IMR-90 (cell line): ENCODE data around the gene NR1D1. TPM values are rescaled to one million over a fixed set of nuclear protein-coding genes. Genes with fewer than 3 reads are reported as not detected.
A peak's percentile ranks its signal among the peaks of the same experiment; 100 is the strongest.

Experiments used
- ATAC-seq: fragments of 200-7000 bp; cut with Tn5 transposase; 2 replicates; pipeline ENCODE4 v1.9.1; 2020; ENCODE audit warnings: low read depth, mild to moderate bottlenecking, moderate library complexity
- BruUV-seq: library from RNA; stranded (reverse); fragments of 400-500 nt; replicated peaks from 2 replicates; lab custom pipeline; 2021; lab: Mats Ljungman, UMichigan
- CTCF ChIA-PET: fragments of 300-600 bp; formaldehyde crosslinking; extraction: SDS; loops from one replicate; lab custom pipeline; 2021; ENCODE audit warnings: antibody characterized with exemption; lab: Yijun Ruan, JAX
- POLR2A ChIA-PET: fragments of 300-600 bp; sonication (Branson Sonifier 250); formaldehyde crosslinking; loops from one replicate; lab custom pipeline; 2022; ENCODE audit warnings: antibody characterized with exemption; ENCODE audit not compliant: unreplicated experiment; lab: Charles Lee
- DNase-seq: peaks from one replicate; pipeline ENCODE4 v3.0.0; 2013
- H2AFZ ChIP-seq: replicated peaks from 2 replicates; pipeline ENCODE3; 2013; ENCODE audit warnings: low read length, mild to moderate bottlenecking; ENCODE audit not compliant: poor library complexity
- H2AK5ac ChIP-seq: 2 replicates; pipeline ENCODE4 v1.6.1; 2013; ENCODE audit warnings: low read depth, low read length, inconsistent platforms
- H2AK9ac ChIP-seq: replicated peaks from 2 replicates; pipeline ENCODE3; 2013; ENCODE audit warnings: mild to moderate bottlenecking, low read depth, low read length, moderate library complexity; ENCODE audit not compliant: poor library complexity
- H2BK120ac ChIP-seq: 2 replicates; pipeline ENCODE4 v1.6.1; 2013; ENCODE audit warnings: low read depth, low read length, inconsistent platforms
- H2BK15ac ChIP-seq: 3 replicates; pipeline ENCODE4 v1.6.1; 2013; ENCODE audit warnings: low read depth, low read length, inconsistent platforms
- H2BK20ac ChIP-seq: 2 replicates; pipeline ENCODE4 v1.6.1; 2013; ENCODE audit warnings: low read depth, mild to moderate bottlenecking, inconsistent platforms, low read length, moderate library complexity
- H2BK5ac ChIP-seq: 2 replicates; pipeline ENCODE4 v1.6.1; 2013; ENCODE audit warnings: mild to moderate bottlenecking, low read depth, low read length, inconsistent platforms; ENCODE audit not compliant: poor library complexity, severe bottlenecking
- H3K14ac ChIP-seq: replicated peaks from 2 replicates; pipeline ENCODE4 v1.6.1; 2013; ENCODE audit warnings: low read depth, low read length, inconsistent platforms
- H3K18ac ChIP-seq: 2 replicates; pipeline ENCODE4 v1.6.1; 2013; ENCODE audit warnings: low read depth, low read length, control low read depth
- H3K23ac ChIP-seq: 2 replicates; pipeline ENCODE4 v1.6.1; 2013; ENCODE audit warnings: low read depth, low read length, inconsistent platforms
- H3K27ac ChIP-seq: 2 replicates; pipeline ENCODE4 v1.5.1; 2013; ENCODE audit warnings: mild to moderate bottlenecking, control low read depth, low read length; ENCODE audit not compliant: insufficient read depth
- H3K27me3 ChIP-seq: 2 replicates; pipeline ENCODE4 v1.6.1; 2013; ENCODE audit warnings: low read length; ENCODE audit not compliant: control insufficient read depth, insufficient read depth
- H3K36me3 ChIP-seq: 2 replicates; pipeline ENCODE4 v1.6.1; 2013; ENCODE audit warnings: low read length, mixed read lengths; ENCODE audit not compliant: control insufficient read depth, insufficient read depth
- H3K4ac ChIP-seq: 2 replicates; pipeline ENCODE4 v1.6.1; 2013; ENCODE audit warnings: low read depth, low read length, inconsistent platforms
- H3K4me1 ChIP-seq: 2 replicates; pipeline ENCODE4 v1.6.1; 2013; ENCODE audit warnings: low read length, mixed read lengths; ENCODE audit not compliant: control insufficient read depth, insufficient read depth
- H3K4me2 ChIP-seq: 2 replicates; pipeline ENCODE4 v1.6.1; 2013; ENCODE audit warnings: low read depth, mild to moderate bottlenecking, control low read depth, low read length, moderate library complexity
- H3K4me3 ChIP-seq: 2 replicates; pipeline ENCODE4 v1.5.1; 2013; ENCODE audit warnings: low read depth, mild to moderate bottlenecking, control low read depth, low read length, moderate library complexity; ENCODE audit not compliant: insufficient read depth
- H3K56ac ChIP-seq: 2 replicates; pipeline ENCODE4 v1.6.1; 2013; ENCODE audit warnings: low read length, inconsistent platforms; ENCODE audit not compliant: insufficient read depth; ENCODE audit errors: extremely low read depth
- H3K79me1 ChIP-seq, 2 experiments: 2 replicates each; pipeline ENCODE4 v1.6.1; 2013; ENCODE audit warnings: low read length in 2 of 2, inconsistent platforms in 1 of 2, low read depth in 1 of 2
- H3K9ac ChIP-seq: 2 replicates; pipeline ENCODE4 v1.6.1; 2013; ENCODE audit warnings: low read depth, low read length, control low read depth
- H3K9me1 ChIP-seq: 2 replicates; pipeline ENCODE4 v1.6.1; 2013; ENCODE audit warnings: low read length, inconsistent platforms; ENCODE audit not compliant: insufficient read depth
- H3K9me3 ChIP-seq: 2 replicates; pipeline ENCODE4 v1.6.1; 2013; ENCODE audit warnings: low read length; ENCODE audit not compliant: control insufficient read depth, insufficient read depth
- H4K20me1 ChIP-seq: 2 replicates; pipeline ENCODE4 v1.6.1; 2013; ENCODE audit warnings: low read length, inconsistent platforms; ENCODE audit not compliant: insufficient read depth
- H4K5ac ChIP-seq: 2 replicates; pipeline ENCODE4 v1.6.1; 2013; ENCODE audit warnings: mild to moderate bottlenecking, low read depth, low read length, control low read depth
- H4K8ac ChIP-seq, 2 experiments: 2 replicates each; pipeline ENCODE4 v1.6.1; 2013; ENCODE audit warnings: low read depth in 2 of 2, low read length in 2 of 2, control low read depth in 1 of 2, inconsistent platforms in 1 of 2
- H4K91ac ChIP-seq: 2 replicates; pipeline ENCODE4 v1.6.1; 2013; ENCODE audit warnings: low read depth, low read length, inconsistent platforms; ENCODE audit not compliant: insufficient read depth
- BHLHE40 ChIP-seq: fragments of 150-350 bp; IDR thresholded peaks from 2 replicates; pipeline ENCODE4 v1.6.1; 2016; ENCODE audit warnings: mild to moderate bottlenecking, low read depth, low read length
- CEBPB ChIP-seq: IDR thresholded peaks from 2 replicates; pipeline ENCODE4 v1.6.1; 2012; ENCODE audit warnings: low read depth, low read length, improper control_type of control experiment
- CHD1 ChIP-seq: IDR thresholded peaks from 2 replicates; pipeline ENCODE4 v1.6.1; 2012; ENCODE audit warnings: low read depth, low read length, improper control_type of control experiment
- CTCF ChIP-seq: conservative IDR thresholded peaks from 2 replicates; pipeline ENCODE4 v1.5.1; 2012; ENCODE audit warnings: mild to moderate bottlenecking, low read depth, low read length, improper control_type of control experiment
- ELK1 ChIP-seq: fragments of 150-350 bp; IDR thresholded peaks from 2 replicates; pipeline ENCODE4 v1.6.1; 2016; ENCODE audit warnings: low read depth, mild to moderate bottlenecking, low read length, moderate library complexity, borderline replicate concordance
- FOS ChIP-seq: fragments of 150-350 bp; IDR thresholded peaks from 2 replicates; pipeline ENCODE4 v1.6.1; 2016; ENCODE audit warnings: low read depth, low read length
- MAFK ChIP-seq: IDR thresholded peaks from 2 replicates; pipeline ENCODE4 v1.6.1; 2012; ENCODE audit warnings: low read depth, low read length, improper control_type of control experiment
- MAZ ChIP-seq: IDR thresholded peaks from 2 replicates; pipeline ENCODE4 v1.6.1; 2012; ENCODE audit warnings: low read depth, mild to moderate bottlenecking, low read length, improper control_type of control experiment, moderate library complexity, borderline replicate concordance
- MXI1 ChIP-seq: IDR thresholded peaks from 2 replicates; pipeline ENCODE4 v1.6.1; 2012; ENCODE audit warnings: low read depth, mild to moderate bottlenecking, low read length, moderate library complexity, borderline replicate concordance
- NFE2L2 ChIP-seq: fragments of 150-350 bp; IDR thresholded peaks from 2 replicates; pipeline ENCODE4 v1.6.1; 2016; ENCODE audit warnings: low read depth, mild to moderate bottlenecking, low read length
- POLR2A ChIP-seq: IDR thresholded peaks from 2 replicates; pipeline ENCODE4 v1.6.1; 2012; ENCODE audit warnings: mild to moderate bottlenecking, low read depth, low read length
- RAD21 ChIP-seq: IDR thresholded peaks from 2 replicates; pipeline ENCODE4 v1.6.1; 2012; ENCODE audit warnings: low read length, improper control_type of control experiment
- RCOR1 ChIP-seq: IDR thresholded peaks from 2 replicates; pipeline ENCODE4 v1.6.1; 2012; ENCODE audit warnings: mild to moderate bottlenecking, low read length, improper control_type of control experiment; ENCODE audit not compliant: insufficient replicate concordance
- RFX5 ChIP-seq: IDR thresholded peaks from 2 replicates; pipeline ENCODE4 v1.8.0; 2012; ENCODE audit warnings: low read depth, mild to moderate bottlenecking, low read length, moderate library complexity
- SMC3 ChIP-seq: fragments of 150-350 bp; IDR thresholded peaks from 2 replicates; pipeline ENCODE4 v1.6.1; 2016; ENCODE audit warnings: low read depth, mild to moderate bottlenecking, antibody characterized with exemption, low read length, moderate library complexity
- USF2 ChIP-seq: fragments of 150-350 bp; IDR thresholded peaks from 2 replicates; pipeline ENCODE4 v1.6.1; 2017; ENCODE audit warnings: mild to moderate bottlenecking, antibody characterized with exemption, low read length, low read depth
- WGBS, 2 experiments: methylation state at CpG; one replicate each; pipeline versions ENCODE4 v1.1.5 to v1.1.7; 2013; ENCODE audit warnings: missing lambda C conversion rate in 2 of 2; ENCODE audit not compliant: insufficient read length in 1 of 2; ENCODE audit errors: extremely low coverage in 2 of 2; 5-methylcytosine and 5-hydroxymethylcytosine counted together
- dilution Hi-C: fragments of 300-500 bp; cut with HindIII; formaldehyde crosslinking; loops from one replicate; pipeline ENCODE4 v1.14.3; 2018; ENCODE audit warnings: low sequenced_read_pairs; ENCODE audit not compliant: unreplicated experiment
- in situ Hi-C: fragments of 300-500 bp; cut with MboI; formaldehyde crosslinking; loops from 3 replicates; pipeline ENCODE4 v1.14.3; 2019; ENCODE audit warnings: low sequenced_read_pairs, inconsistent platforms, mixed read lengths
- intact Hi-C: fragments of 100-400 bp; cut with micrococcal nuclease; formaldehyde crosslinking; loops from 2 replicates; pipeline ENCODE4 v1.10.0; 2022
- polyA plus RNA-seq, 3 experiments: library from polyadenylated mRNA; depleted of rRNA; stranded (reverse); fragments of >200 nt; gene quantifications; 2 replicates each; pipeline ENCODE4 v1.2.3, GENCODE V29; 2012; ENCODE audit warnings: low replicate concordance in 1 of 3
- total RNA-seq: library from RNA; depleted of rRNA; stranded (reverse); fragments of >200 nt; gene quantifications from 2 replicates; pipeline ENCODE4 v1.2.3, GENCODE V29; 2012

The NR1D1 gene
- total and polyA plus RNA-seq, 2 of the 4 experiments (the other 2 are of a cell fraction), result 0.36 to 7.2 TPM

- peak overlapping the region; percentile 65 for H3K56ac ChIP-seq
- H2BK15ac ChIP-seq, result peak overlapping the region; percentile 98
- peak overlapping the region; percentile 97 for H2BK120ac ChIP-seq
- no peaks in the 10 kb centered on the region for H4K20me1 ChIP-seq
- H3K27me3 ChIP-seq, result no peaks in the 10 kb centered on the region
- H2BK20ac ChIP-seq, result peak overlapping the region; percentile 96
- H2AK5ac ChIP-seq, result peak overlapping the region; percentile 98
- no peak for TF ChIP-seq NFE2L2
- no peak for TF ChIP-seq BHLHE40
- no peak for TF ChIP-seq POLR2A
- TF ChIP-seq MXI1, result no peak
- TF ChIP-seq FOS, result no peak
- no peak for TF ChIP-seq USF2
- no peak for TF ChIP-seq RFX5
- TF ChIP-seq CHD1, result no peak
- no peak for TF ChIP-seq RCOR1
- TF ChIP-seq MAZ, result no peak
- no peak for TF ChIP-seq RAD21
- TF ChIP-seq SMC3, result no peak
- no peak for TF ChIP-seq ELK1
- no peak for TF ChIP-seq CEBPB
- no peak for TF ChIP-seq MAFK
- no peak for TF ChIP-seq CTCF
- peak overlapping the region; percentile 18 for H3K4me2 ChIP-seq
- POLR2A ChIA-PET, result no interaction called here
- H3K18ac ChIP-seq, result peak overlapping the region; percentile 84
- CTCF ChIA-PET, result interaction anchor here (0.8 kb wide), 1 partner anchor 149 kb away, joined by 4 read pairs; no protein-coding TSS in a partner anchor
- dilution Hi-C loops (no loop called here), intact Hi-C loops (no loop called here), in situ Hi-C loops (no loop called here)
- peak overlapping the region; percentile 96 for H3K23ac ChIP-seq
- peaks cover 32% of the 10 kb centered on the region for H3K9me1 ChIP-seq
- H3K9me3 ChIP-seq, result no peaks in the 10 kb centered on the region
- no peak overlapping the region for H3K4me3 ChIP-seq
- peak overlapping the region; percentile 94 for H2AFZ ChIP-seq
- peak overlapping the region; percentile 99 for H3K4ac ChIP-seq
- H3K79me1 ChIP-seq, result peaks cover 0 to 31% of the 10 kb centered on the region in 2 experiments; a peak in 2 of 4 replicates
- peak overlapping the region; percentile 80 for H2BK5ac ChIP-seq
- ATAC-seq (no peak), DNase-seq (no peak)
- peak overlapping the region; percentile 95 for H3K14ac ChIP-seq
- peak overlapping the region; percentile 98 for H4K91ac ChIP-seq
- no TSS peak for BruUV-seq
- WGBS, 2 experiments, result no CpG with 5 or more reads among the region's 5 CpGs
- H2AK9ac ChIP-seq, result peak overlapping the region; percentile 80
- H3K36me3 ChIP-seq, result no peaks in the 10 kb centered on the region
- peak overlapping the region; percentile 95 for H4K5ac ChIP-seq
- peak overlapping the region; percentile 46 for H3K9ac ChIP-seq
- peak overlapping the region; percentile 81 for H3K27ac ChIP-seq
- peak overlapping the region; percentile 83 to 94 for H4K8ac ChIP-seq
- peaks cover 51% of the 10 kb centered on the region for H3K4me1 ChIP-seq
Measured at GRCh38 chr17:40107522-40108174, 7.3 kb upstream of the NR1D1 start.
